ENCODE results near the gene C2CD2.

GRCh38 chr21:41970106-41970391 is 16.2 kb upstream of the C2CD2 start:
- TF ChIP-seq CTCF (IDR thresholded peaks at IDR 0.05) (no peak), EP300 (IDR thresholded peaks at IDR 0.05) (no peak)
